T-helper 2 cell treated with Interferon-gamma antibody and Interleukin-4, amounts not matched to agents 5 μg/mL and 100 μg/mL, for 36 hours (primary cell): ENCODE results near the gene PPIL3.

Experiments
- DNase-seq: peaks from one replicate; pipeline ENCODE4 v3.0.0; 2021; ENCODE audit warnings: low spot score
- H3K27ac Mint-ChIP-seq: one replicate; pipeline ENCODE4 v1.8.0; 2021; ENCODE audit warnings: mild to moderate bottlenecking, mixed read lengths
- H3K27me3 Mint-ChIP-seq: one replicate; pipeline ENCODE4 v1.8.0; 2021; ENCODE audit warnings: low read depth, mixed read lengths
- H3K36me3 Mint-ChIP-seq: one replicate; pipeline ENCODE4 v1.8.0; 2021; ENCODE audit warnings: low read depth, mixed read lengths
- H3K4me1 Mint-ChIP-seq: one replicate; pipeline ENCODE4 v1.8.0; 2021; ENCODE audit warnings: low read depth, mixed read lengths
- H3K4me3 Mint-ChIP-seq: one replicate; pipeline ENCODE4 v1.8.0; 2022; ENCODE audit warnings: mild to moderate bottlenecking, moderate library complexity, mixed read lengths
- H3K9me3 Mint-ChIP-seq: one replicate; pipeline ENCODE4 v1.8.0; 2021; ENCODE audit warnings: mixed read lengths

PPIL3 gene

GRCh38 chr2:200873560-200873959, 15.3 kb downstream of the PPIL3 start:
- no peak for DNase-seq
- H3K4me1 Mint-ChIP-seq: peaks cover 12% of the 10 kb centered on the region
- H3K27me3 Mint-ChIP-seq: no peaks in the 10 kb centered on the region
- H3K27ac Mint-ChIP-seq: no peak overlapping the region
- no peaks in the 10 kb centered on the region for H3K9me3 Mint-ChIP-seq
- no peak overlapping the region for H3K4me3 Mint-ChIP-seq
- peaks cover 49% of the 10 kb centered on the region for H3K36me3 Mint-ChIP-seq

GRCh38 chr2:200871151-200871550, 17.7 kb downstream of the PPIL3 start:
- H3K27me3 Mint-ChIP-seq: no peaks in the 10 kb centered on the region
- H3K27ac Mint-ChIP-seq: no peak overlapping the region
- DNase-seq: no peak
- H3K9me3 Mint-ChIP-seq: no peaks in the 10 kb centered on the region
- H3K36me3 Mint-ChIP-seq: peaks cover 45% of the 10 kb centered on the region
- peaks cover 9% of the 10 kb centered on the region for H3K4me1 Mint-ChIP-seq
- no peak overlapping the region for H3K4me3 Mint-ChIP-seq

GRCh38 chr2:200869014-200869413, 19.9 kb downstream of the PPIL3 start:
- Mint-ChIP-seq H3K9me3 (no peaks in the 10 kb centered on the region), H3K27me3 (no peaks in the 10 kb centered on the region), H3K4me3 (no peak overlapping the region), H3K27ac (peak overlapping the region; percentile 8), H3K36me3 (peaks cover 33% of the 10 kb centered on the region), H3K4me1 (peaks cover 13% of the 10 kb centered on the region)
- DNase-seq: no peak

- Mint-ChIP-seq H3K9me3 (no peaks in the 10 kb centered on the region), H3K36me3 (peaks cover 52% of the 10 kb centered on the region), H3K4me3 (peak within 1 kb of the TSS; percentile 95), H3K4me1 (peaks cover 27% of the 10 kb centered on the region), H3K27ac (peak within 1 kb of the TSS; percentile 95), H3K27me3 (no peaks in the 10 kb centered on the region)
- peak; percentile 94 for DNase-seq
These were observed 24.5 kb downstream of the PPIL3 start, which contains the start of gene CLK1 for GRCh38 chr2:200864176-200865034. CLK1 (minus strand) TSS chr2:200864658; CDS start chr2:200861862, 2,796 bp downstream.

- Mint-ChIP-seq H3K36me3 (peaks cover 53% of the 10 kb centered on the region), H3K27me3 (no peaks in the 10 kb centered on the region), H3K4me3 (peak overlapping the region; percentile 95), H3K27ac (peak overlapping the region; percentile 95), H3K9me3 (no peaks in the 10 kb centered on the region), H3K4me1 (peaks cover 25% of the 10 kb centered on the region)
- DNase-seq: no peak
These were observed 25.1 kb downstream of the PPIL3 start for GRCh38 chr2:200863782-200864175.

- Mint-ChIP-seq H3K9me3 (no peaks in the 10 kb centered on the region), H3K4me1 (peaks cover 29% of the 10 kb centered on the region), H3K36me3 (peaks cover 65% of the 10 kb centered on the region), H3K27ac (peak overlapping the region; percentile 95), H3K4me3 (peak overlapping the region; percentile 95), H3K27me3 (no peaks in the 10 kb centered on the region)
- peak; percentile 74 for DNase-seq
These were observed 26.3 kb downstream of the PPIL3 start for GRCh38 chr2:200862532-200863000.

GRCh38 chr2:200861617-200862155, 27.2 kb downstream of the PPIL3 start:
- H3K27ac Mint-ChIP-seq: peak overlapping the region; percentile 95
- H3K36me3 Mint-ChIP-seq: peaks cover 71% of the 10 kb centered on the region
- no peak for DNase-seq
- H3K4me3 Mint-ChIP-seq: peak overlapping the region; percentile 95
- peaks cover 32% of the 10 kb centered on the region for H3K4me1 Mint-ChIP-seq
- no peaks in the 10 kb centered on the region for H3K27me3 Mint-ChIP-seq
- no peaks in the 10 kb centered on the region for H3K9me3 Mint-ChIP-seq

- DNase-seq: no peak
- H3K4me3 Mint-ChIP-seq: peak overlapping the region; percentile 95
- H3K36me3 Mint-ChIP-seq: peaks cover 78% of the 10 kb centered on the region
- H3K27me3 Mint-ChIP-seq: no peaks in the 10 kb centered on the region
- peaks cover 35% of the 10 kb centered on the region for H3K4me1 Mint-ChIP-seq
- peak overlapping the region; percentile 83 for H3K27ac Mint-ChIP-seq
- no peaks in the 10 kb centered on the region for H3K9me3 Mint-ChIP-seq
These were observed 28.6 kb downstream of the PPIL3 start for GRCh38 chr2:200860092-200860795.

- no peaks in the 10 kb centered on the region for H3K27me3 Mint-ChIP-seq
- DNase-seq: no peak
- no peaks in the 10 kb centered on the region for H3K9me3 Mint-ChIP-seq
- H3K4me3 Mint-ChIP-seq: no peak overlapping the region
- peaks cover 27% of the 10 kb centered on the region for H3K4me1 Mint-ChIP-seq
- H3K36me3 Mint-ChIP-seq: peaks cover 80% of the 10 kb centered on the region
- H3K27ac Mint-ChIP-seq: no peak overlapping the region
These were observed 32.1 kb downstream of the PPIL3 start for GRCh38 chr2:200856806-200857205.

GRCh38 chr2:200852605-200853004, 36.3 kb downstream of the PPIL3 start:
- peaks cover 59% of the 10 kb centered on the region for H3K36me3 Mint-ChIP-seq
- H3K4me1 Mint-ChIP-seq: peaks cover 7% of the 10 kb centered on the region
- peak overlapping the region; percentile 20 for H3K27ac Mint-ChIP-seq
- no peak for DNase-seq
- H3K9me3 Mint-ChIP-seq: no peaks in the 10 kb centered on the region
- no peaks in the 10 kb centered on the region for H3K27me3 Mint-ChIP-seq
- no peak overlapping the region for H3K4me3 Mint-ChIP-seq

GRCh38 chr2:200851398-200852248, 37.3 kb downstream of the PPIL3 start:
- H3K4me3 Mint-ChIP-seq: no peak overlapping the region
- no peak overlapping the region for H3K27ac Mint-ChIP-seq
- H3K36me3 Mint-ChIP-seq: peaks cover 49% of the 10 kb centered on the region
- no peaks in the 10 kb centered on the region for H3K9me3 Mint-ChIP-seq
- no peak for DNase-seq
- H3K27me3 Mint-ChIP-seq: no peaks in the 10 kb centered on the region
- H3K4me1 Mint-ChIP-seq: peaks cover 3% of the 10 kb centered on the region

- Mint-ChIP-seq H3K27me3 (no peaks in the 10 kb centered on the region), H3K27ac (no peak overlapping the region), H3K9me3 (no peaks in the 10 kb centered on the region), H3K4me3 (no peak overlapping the region), H3K36me3 (peaks cover 43% of the 10 kb centered on the region), H3K4me1 (no peaks in the 10 kb centered on the region)
- DNase-seq: no peak
These were observed 38.2 kb downstream of the PPIL3 start for GRCh38 chr2:200850512-200851256.

- Mint-ChIP-seq H3K4me1 (no peaks in the 10 kb centered on the region), H3K27ac (no peak overlapping the region), H3K9me3 (no peaks in the 10 kb centered on the region), H3K4me3 (no peak overlapping the region), H3K36me3 (peaks cover 27% of the 10 kb centered on the region), H3K27me3 (peaks cover under 1% of the 10 kb centered on the region)
- no peak for DNase-seq
These were observed 40.9 kb downstream of the PPIL3 start for GRCh38 chr2:200847939-200848338.
